ENCODE data around the gene IRX4. TPM values are rescaled to one million over a fixed set of nuclear protein-coding genes. Genes with fewer than 3 reads are reported as not detected.

Gene IRX4
- total RNA-seq, 1 donor from 2014 or later: not detected

GRCh38 chr5:1887588-1888360 lies 5.0 kb upstream of the IRX4 start:
- TF ChIP-seq CTCF (conservative IDR thresholded peaks at IDR 0.05; ENCODE audit: low read depth, low read length): no peak
- no peak for DNase-seq (ENCODE audit: low read depth)

GRCh38 chr5:1886846-1887587 lies 4.3 kb upstream of the IRX4 start:
- DNase-seq (ENCODE audit: low read depth): no peak
- no peak for TF ChIP-seq CTCF (conservative IDR thresholded peaks at IDR 0.05; ENCODE audit: low read depth, low read length)
- no peak overlapping the region for H3K4me3 ChIP-seq (ENCODE audit: low read depth, low read length)

More at GRCh38 chr5:1887588-1888360, 5.0 kb upstream of the IRX4 start:
- H3K4me3 ChIP-seq (ENCODE audit: low read depth, low read length): no peak overlapping the region

- DNase-seq (ENCODE audit: low read depth): no peak
- no peak for TF ChIP-seq CTCF (conservative IDR thresholded peaks at IDR 0.05; ENCODE audit: low read depth, low read length)
- no peak overlapping the region for H3K4me3 ChIP-seq (ENCODE audit: low read depth, low read length)
Observed at GRCh38 chr5:1885868-1886845, 3.4 kb upstream of the IRX4 start.

GRCh38 chr5:1885404-1885755 lies 2.7 kb upstream of the IRX4 start:
- H3K4me3 ChIP-seq (ENCODE audit: low read depth, low read length): no peak overlapping the region
- no peak for DNase-seq (ENCODE audit: low read depth)
- TF ChIP-seq CTCF (conservative IDR thresholded peaks at IDR 0.05; ENCODE audit: low read depth, low read length): no peak

- no peak for DNase-seq (ENCODE audit: low read depth)
- H3K4me3 ChIP-seq (ENCODE audit: low read depth, low read length): no peak overlapping the region
- no peak for TF ChIP-seq CTCF (conservative IDR thresholded peaks at IDR 0.05; ENCODE audit: low read depth, low read length)
Observed at GRCh38 chr5:1884678-1885403, 2.1 kb upstream of the IRX4 start.

Measured in epithelial cell of proximal tubule (primary cell).